Measurements from ENCODE around the gene GCK.

- no peak for TF ChIP-seq EZH2 (IDR thresholded peaks at IDR 0.05; ENCODE audit: borderline replicate concordance, low read depth, low read length, poor library complexity, severe bottlenecking)
- TF ChIP-seq CTCF (conservative IDR thresholded peaks at IDR 0.05; ENCODE audit: low read depth, low read length) = no peak
Observed at GRCh38 chr7:44109991-44110390, 79.2 kb downstream of the GCK start.
